Tibial nerve (tissue), 3 donors: Measurements from ENCODE around the gene HNRNPAB.

Source experiments
- CTCF ChIP-seq, 5 experiments: fragments of 200-600 bp in 3 of 5; fragments of 450-650 bp in 2 of 5; sonication (generic) in 3 of 5; IDR thresholded peaks; one replicate each; pipeline ENCODE4 v1.5.1; 2016 to 2019; ENCODE audit warnings: antibody characterized with exemption in 5 of 5, mild to moderate bottlenecking in 3 of 5, moderate library complexity in 2 of 5
- POLR2A ChIP-seq, 2 donors: fragments of 450-650 bp; IDR thresholded peaks; one replicate each; pipeline ENCODE4 v1.6.1; 2017; ENCODE audit warnings: antibody characterized with exemption in 2 of 2, mild to moderate bottlenecking in 2 of 2, moderate library complexity in 2 of 2

GRCh38 chr5:178176791-178177190, 27.5 kb upstream of the HNRNPAB start:
- TF ChIP-seq CTCF (IDR thresholded peaks at IDR 0.05) (no peak), POLR2A (IDR thresholded peaks at IDR 0.05) (no peak)
